Measurements from ENCODE around the gene POU2F3.

DNA sequence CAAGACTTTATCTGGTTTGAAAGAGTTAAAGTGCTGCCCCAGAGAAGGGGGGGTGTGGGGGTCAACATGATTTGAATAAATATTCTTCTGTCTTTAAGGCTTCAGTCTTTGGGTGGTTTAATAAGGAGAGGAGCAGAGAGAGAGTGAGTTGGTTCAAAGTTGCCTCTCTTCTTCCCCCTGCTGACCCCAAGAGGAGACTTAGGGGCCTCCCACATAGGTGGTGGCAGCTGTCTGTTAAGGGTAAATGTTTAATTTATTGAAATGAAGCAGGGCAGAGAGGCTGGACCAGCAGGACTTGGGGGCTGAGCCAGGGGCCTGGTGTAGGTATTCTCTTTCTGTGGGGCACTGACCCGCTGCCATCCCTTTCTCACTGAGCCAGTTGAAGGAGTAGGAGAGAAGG, 5.5 kb downstream of the POU2F3 start:
- TF ChIP-seq, protein P1, sequence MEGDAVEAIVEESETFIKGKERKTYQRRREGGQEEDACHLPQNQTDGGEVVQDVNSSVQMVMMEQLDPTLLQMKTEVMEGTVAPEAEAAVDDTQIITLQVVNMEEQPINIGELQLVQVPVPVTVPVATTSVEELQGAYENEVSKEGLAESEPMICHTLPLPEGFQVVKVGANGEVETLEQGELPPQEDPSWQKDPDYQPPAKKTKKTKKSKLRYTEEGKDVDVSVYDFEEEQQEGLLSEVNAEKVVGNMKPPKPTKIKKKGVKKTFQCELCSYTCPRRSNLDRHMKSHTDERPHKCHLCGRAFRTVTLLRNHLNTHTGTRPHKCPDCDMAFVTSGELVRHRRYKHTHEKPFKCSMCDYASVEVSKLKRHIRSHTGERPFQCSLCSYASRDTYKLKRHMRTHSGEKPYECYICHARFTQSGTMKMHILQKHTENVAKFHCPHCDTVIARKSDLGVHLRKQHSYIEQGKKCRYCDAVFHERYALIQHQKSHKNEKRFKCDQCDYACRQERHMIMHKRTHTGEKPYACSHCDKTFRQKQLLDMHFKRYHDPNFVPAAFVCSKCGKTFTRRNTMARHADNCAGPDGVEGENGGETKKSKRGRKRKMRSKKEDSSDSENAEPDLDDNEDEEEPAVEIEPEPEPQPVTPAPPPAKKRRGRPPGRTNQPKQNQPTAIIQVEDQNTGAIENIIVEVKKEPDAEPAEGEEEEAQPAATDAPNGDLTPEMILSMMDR (conservative IDR thresholded peaks at IDR 0.05; ENCODE audit: low read depth, low read length) = no peak
- TF ChIP-seq POLR2A (IDR thresholded peaks at IDR 0.05; ENCODE audit: low read depth, low read length) (no peak), SMC3 (IDR thresholded peaks at IDR 0.05; ENCODE audit: low read depth, low read length) (no peak), MAFK (IDR thresholded peaks at IDR 0.05; ENCODE audit: low read depth, low read length) (no peak), MXI1 (IDR thresholded peaks at IDR 0.05; ENCODE audit: borderline replicate concordance, low read depth, low read length) (no peak), RAD21 (IDR thresholded peaks at IDR 0.05; ENCODE audit: low read length) (no peak), RFX5 (IDR thresholded peaks at IDR 0.05; ENCODE audit: low read depth, low read length) (no peak), NFE2L2 (IDR thresholded peaks at IDR 0.05; ENCODE audit: low read depth, low read length) (no peak), FOS (IDR thresholded peaks at IDR 0.05; ENCODE audit: low read depth, low read length) (no peak), CEBPB (IDR thresholded peaks at IDR 0.05; ENCODE audit: low read depth, low read length) (no peak)
- TF ChIP-seq, protein P2, sequence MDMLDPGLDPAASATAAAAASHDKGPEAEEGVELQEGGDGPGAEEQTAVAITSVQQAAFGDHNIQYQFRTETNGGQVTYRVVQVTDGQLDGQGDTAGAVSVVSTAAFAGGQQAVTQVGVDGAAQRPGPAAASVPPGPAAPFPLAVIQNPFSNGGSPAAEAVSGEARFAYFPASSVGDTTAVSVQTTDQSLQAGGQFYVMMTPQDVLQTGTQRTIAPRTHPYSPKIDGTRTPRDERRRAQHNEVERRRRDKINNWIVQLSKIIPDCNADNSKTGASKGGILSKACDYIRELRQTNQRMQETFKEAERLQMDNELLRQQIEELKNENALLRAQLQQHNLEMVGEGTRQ (IDR thresholded peaks at IDR 0.05; ENCODE audit: low read depth, low read length) = no peak
- TF ChIP-seq, protein P3, sequence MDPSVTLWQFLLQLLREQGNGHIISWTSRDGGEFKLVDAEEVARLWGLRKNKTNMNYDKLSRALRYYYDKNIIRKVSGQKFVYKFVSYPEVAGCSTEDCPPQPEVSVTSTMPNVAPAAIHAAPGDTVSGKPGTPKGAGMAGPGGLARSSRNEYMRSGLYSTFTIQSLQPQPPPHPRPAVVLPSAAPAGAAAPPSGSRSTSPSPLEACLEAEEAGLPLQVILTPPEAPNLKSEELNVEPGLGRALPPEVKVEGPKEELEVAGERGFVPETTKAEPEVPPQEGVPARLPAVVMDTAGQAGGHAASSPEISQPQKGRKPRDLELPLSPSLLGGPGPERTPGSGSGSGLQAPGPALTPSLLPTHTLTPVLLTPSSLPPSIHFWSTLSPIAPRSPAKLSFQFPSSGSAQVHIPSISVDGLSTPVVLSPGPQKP (IDR thresholded peaks at IDR 0.05; ENCODE audit: borderline replicate concordance, low read depth, low read length) = no peak
